HG03060 (cell line): ENCODE measurements around the gene RAPGEF5.

Experiments
- ATAC-seq: cut with Tn5 transposase; IDR thresholded peaks from one replicate; pipeline ENCODE4 v1.9.1; 2021; ENCODE audit warnings: low read depth, moderate number of reproducible peaks; ENCODE audit not compliant: unreplicated experiment

The RAPGEF5 gene

DNA sequence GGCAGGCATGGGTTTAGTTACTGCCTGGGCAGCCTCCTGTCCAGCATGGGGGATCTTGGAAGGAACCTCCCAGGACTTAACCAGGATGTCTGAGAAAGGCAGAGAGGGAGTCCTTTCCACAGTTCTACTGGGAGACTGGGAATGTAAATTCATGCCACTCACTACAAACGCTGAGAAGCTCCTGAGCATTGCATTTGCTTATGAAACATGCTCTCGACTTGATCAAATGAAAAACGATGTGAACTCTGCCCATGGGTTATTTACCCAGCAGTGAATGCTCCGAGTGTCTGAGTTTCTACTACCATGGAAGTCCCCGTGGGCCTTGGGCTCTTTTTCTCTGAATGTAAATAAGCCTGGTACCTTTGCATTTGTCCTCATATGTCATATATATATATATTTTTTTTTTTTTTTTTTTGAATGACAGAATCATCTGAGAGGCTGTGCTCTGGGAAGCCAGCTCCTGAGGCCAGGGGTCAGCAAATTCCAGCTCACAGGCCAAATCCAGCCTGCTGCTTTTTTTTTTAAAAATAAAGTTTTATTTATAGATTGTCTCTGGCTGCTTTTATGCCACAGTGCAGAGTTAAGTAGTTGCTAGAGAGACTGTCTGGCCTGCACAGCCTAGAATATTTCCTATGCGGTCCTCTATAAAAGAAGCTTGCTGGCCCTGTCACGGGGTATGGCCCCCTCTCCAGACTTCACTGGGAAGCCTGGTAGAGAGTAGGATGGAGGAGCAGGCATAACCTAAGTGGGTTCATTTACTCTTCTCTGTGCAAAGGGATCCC, 21.4 kb upstream of the RAPGEF5 start:
- ATAC-seq = no peak

GRCh38 chr7:22377703-22378102, 20.7 kb upstream of the RAPGEF5 start:
- ATAC-seq = no peak

DNA sequence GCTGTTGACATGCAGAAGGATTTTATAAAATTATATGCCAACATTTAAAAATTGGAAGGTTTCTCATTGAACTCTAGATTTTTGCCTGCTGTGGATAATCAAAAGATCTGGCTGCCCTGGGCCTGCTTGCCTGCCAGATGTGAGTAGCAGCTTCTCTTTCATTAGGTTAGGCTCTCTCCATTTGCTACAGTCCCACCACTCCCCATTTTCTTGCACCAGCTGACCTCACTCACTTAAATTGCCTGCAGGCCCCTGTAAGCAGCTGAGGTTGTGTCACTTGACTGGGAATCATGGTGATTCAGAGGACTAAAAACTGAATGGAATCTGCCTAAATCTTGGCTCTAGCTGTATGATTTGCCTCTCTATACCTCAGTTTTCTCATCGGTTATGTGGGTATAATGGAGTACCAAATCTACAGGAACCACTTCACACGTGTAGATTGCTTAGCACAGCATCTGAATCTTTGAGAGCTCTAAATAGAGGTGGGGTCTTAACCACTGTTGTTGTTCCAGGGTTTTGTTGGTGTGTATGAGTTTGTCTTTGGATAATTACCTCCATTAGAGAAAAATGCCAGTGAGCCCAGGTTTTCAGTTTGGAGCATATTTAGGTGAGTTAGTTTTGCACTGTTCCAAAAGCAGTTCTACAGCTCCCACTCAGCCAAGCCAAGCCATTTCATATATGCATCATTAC, 18.6 kb upstream of the RAPGEF5 start:
- no peak for ATAC-seq

GRCh38 chr7:22373911-22374310, 17.0 kb upstream of the RAPGEF5 start:
- no peak for ATAC-seq

GRCh38 chr7:22373388-22373787, 16.4 kb upstream of the RAPGEF5 start:
- ATAC-seq = no peak

DNA sequence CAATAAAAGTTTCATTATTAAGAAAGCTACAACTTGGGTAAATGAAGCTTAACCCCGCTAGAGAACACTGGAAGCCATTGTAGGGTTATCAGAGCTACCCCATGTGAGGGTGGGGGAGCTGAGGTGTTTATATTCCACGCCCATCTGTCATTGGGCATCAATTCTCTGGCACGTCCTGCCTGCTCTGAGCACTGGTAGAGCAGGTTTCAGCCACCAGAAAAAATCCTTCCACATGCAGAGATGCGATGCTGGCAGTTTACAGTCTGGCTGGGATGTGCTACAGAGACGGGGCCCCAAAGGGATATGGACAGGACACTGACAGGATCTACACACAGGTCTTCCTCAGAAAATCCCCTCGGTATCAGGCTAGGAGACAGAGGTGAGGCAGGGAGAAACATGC, 15.9 kb upstream of the RAPGEF5 start:
- ATAC-seq = no peak

GRCh38 chr7:22371878-22372277, 14.9 kb upstream of the RAPGEF5 start:
- no peak for ATAC-seq

- ATAC-seq = no peak
Measured at GRCh38 chr7:22364900-22365299, 7.9 kb upstream of the RAPGEF5 start.

DNA sequence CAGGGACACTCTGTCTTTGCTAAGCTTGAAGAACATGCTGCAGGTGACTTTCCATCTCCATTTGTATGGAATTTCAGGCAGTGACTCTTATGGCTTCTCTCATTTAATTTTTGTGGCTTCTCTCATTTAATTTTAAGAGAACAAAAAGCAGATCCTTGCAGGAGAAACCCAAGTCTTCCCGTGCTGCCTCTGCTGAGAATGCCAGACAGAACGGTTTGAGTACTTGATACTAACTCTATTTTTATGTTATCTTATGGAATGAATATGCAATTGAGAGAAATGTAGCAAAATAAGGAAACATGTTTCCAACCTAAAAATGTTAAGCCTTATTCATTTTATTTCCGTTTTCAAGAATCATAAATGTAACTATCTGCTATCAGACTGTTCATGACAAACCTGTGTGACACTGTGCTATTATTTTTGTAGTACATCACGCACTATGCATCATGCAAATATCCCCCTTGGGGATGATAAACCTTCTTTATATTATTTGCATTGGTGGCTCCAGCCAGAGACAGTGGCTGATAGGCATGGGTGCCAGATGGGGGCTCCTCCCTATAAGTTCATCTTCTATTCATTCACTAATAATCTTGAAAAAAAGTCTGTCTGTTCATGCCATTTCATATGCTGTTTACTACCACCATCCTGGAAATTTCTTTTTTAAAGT, 6.9 kb upstream of the RAPGEF5 start:
- ATAC-seq = peak; percentile 62

- ATAC-seq = no peak
Measured at GRCh38 chr7:22361795-22362194, 4.8 kb upstream of the RAPGEF5 start.

GRCh38 chr7:22361320-22361719, 4.4 kb upstream of the RAPGEF5 start:
- no peak for ATAC-seq

GRCh38 chr7:22358820-22359697, 2.1 kb upstream of the RAPGEF5 start:
- no peak for ATAC-seq

GRCh38 chr7:22357311-22358175, 589 bp upstream of the RAPGEF5 start:
- no peak for ATAC-seq

DNA sequence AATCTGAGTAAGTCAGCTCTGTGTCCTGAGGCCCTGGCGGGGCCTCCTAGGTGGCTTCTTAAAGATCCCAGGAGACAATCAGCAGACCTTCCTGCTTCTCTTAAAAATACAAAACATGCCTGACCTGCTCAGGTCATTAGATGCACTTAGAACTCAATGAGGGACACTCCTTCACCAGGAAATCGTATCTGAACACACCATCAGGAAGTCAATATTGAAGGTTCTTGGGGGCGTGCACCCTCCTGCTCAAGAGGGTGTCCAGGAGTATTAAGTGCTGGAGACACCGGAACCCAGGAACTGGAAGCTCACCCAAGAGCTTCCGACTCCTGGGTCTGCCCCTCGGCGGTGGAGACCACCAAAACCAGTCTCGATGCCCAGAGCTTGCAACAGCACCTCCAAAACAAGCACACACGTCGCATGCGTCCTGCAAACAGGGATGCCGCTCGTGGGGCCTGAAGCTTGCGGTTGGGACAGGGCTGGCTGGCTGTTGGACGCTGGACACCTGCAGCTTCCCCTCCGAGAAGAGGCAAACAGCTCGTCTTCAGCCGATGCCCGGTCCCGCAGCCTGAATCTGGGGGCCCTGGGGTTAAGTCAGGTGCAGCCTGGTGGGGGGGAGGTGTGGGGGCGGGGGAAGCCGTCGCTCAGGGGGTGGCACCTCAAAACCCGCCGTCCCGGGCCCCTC, 803 bp downstream of the RAPGEF5 start:
- no peak for ATAC-seq

DNA sequence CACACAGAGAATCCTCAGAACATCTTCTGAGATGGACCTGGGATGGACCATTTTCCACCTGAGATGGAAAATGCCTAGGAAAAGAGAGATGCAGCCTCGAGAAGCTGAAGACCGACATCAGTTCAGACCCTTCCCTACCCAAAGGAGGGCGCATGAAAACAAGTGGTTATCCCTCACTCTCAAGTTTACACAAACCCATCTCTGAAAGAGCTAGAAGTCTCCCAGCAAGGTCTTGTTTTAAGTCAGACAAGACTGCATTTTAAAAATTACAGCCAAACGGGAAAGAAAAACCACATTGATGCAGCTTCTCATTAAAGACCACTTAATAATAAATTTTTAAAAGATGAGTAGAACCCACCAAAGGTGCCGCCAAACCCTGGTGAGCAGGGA, 1.3 kb downstream of the RAPGEF5 start:
- no peak for ATAC-seq

DNA sequence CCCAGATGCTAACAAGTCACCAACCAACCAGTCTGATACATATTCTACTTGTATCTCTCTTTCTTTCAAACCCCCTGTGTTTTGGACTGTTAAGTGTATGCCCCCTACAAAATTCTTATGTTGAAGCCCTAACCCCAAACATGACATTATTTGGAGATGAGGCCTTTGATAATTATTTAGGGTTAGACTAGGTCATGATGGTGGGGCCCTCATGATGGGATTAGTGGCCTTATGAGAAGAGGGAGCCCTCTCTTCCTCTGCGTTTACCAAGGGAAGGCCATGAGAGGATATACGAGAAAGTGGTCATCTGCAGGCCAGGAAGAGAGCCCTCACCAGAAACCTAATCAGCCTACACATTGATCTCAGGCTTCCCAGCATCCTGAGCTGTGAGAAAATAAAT, 2.5 kb downstream of the RAPGEF5 start:
- no peak for ATAC-seq

GRCh38 chr7:22352887-22353286, 4.1 kb downstream of the RAPGEF5 start:
- no peak for ATAC-seq

GRCh38 chr7:22351878-22352277, 5.1 kb downstream of the RAPGEF5 start:
- ATAC-seq = no peak

DNA sequence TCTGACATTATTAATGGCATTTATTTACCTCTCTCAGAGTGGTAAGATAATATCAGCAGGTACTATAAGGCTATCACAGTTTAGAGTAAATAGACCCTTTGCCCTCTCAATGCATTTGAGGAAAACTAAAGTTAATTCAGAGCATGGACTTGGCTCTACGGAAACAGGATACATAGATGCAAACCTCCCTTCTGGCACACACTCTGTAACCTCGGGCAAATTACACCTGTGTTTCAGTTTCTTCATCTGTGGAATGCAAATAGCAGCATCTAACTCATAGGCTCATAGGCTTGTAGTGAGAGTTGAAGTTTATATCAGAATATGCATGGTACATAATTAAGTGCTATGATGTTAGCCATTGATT, 5.6 kb downstream of the RAPGEF5 start:
- no peak for ATAC-seq
